A673 (cell line): ENCODE results near the gene FLNC. TPM values are rescaled to one million over a fixed set of nuclear protein-coding genes. Genes with fewer than 3 reads are reported as not detected.

Experiments
- BruUV-seq: library from RNA; stranded (reverse); fragments of 400-500 nt; replicated peaks from 2 replicates; lab custom pipeline; 2021; lab: Mats Ljungman, UMichigan
- CTCF ChIA-PET: fragments of 300-600 bp; sonication (Branson Sonifier 250); formaldehyde crosslinking; loops from one replicate; lab custom pipeline; 2022; ENCODE audit warnings: antibody characterized with exemption; lab: Charles Lee
- POLR2A ChIA-PET: fragments of 300-600 bp; sonication (Branson Sonifier 250); formaldehyde crosslinking; loops from one replicate; lab custom pipeline; 2022; ENCODE audit warnings: antibody characterized with exemption; ENCODE audit not compliant: low non-redundant PET; lab: Charles Lee
- DNase-seq: peaks from one replicate; pipeline ENCODE4 v3.0.0-alpha.2; 2015; ENCODE audit warnings: low spot score
- H3K27ac ChIP-seq: fragments of 200-600 bp; sonication (generic); 2 replicates; pipeline ENCODE4 v1.5.1; 2016; ENCODE audit warnings: mixed run types, low read depth, mild to moderate bottlenecking, mixed read lengths, antibody characterized with exemption, low read length; ENCODE audit not compliant: poor library complexity, severe bottlenecking
- H3K27me3 ChIP-seq: fragments of 200-600 bp; sonication (generic); replicated peaks from 2 replicates; pipeline ENCODE4 v1.6.1; 2017; ENCODE audit warnings: mixed run types, low read depth, mild to moderate bottlenecking, mixed read lengths, antibody characterized with exemption, low read length; ENCODE audit not compliant: insufficient read depth, poor library complexity
- H3K36me3 ChIP-seq: fragments of 200-600 bp; sonication (generic); 2 replicates; pipeline ENCODE4 v1.6.1; 2016; ENCODE audit warnings: mixed run types, mild to moderate bottlenecking, mixed read lengths, antibody characterized with exemption, low read length; ENCODE audit not compliant: insufficient read depth, poor library complexity, severe bottlenecking
- H3K4me1 ChIP-seq: fragments of 200-600 bp; sonication (generic); 2 replicates; pipeline ENCODE4 v1.6.1; 2017; ENCODE audit warnings: mixed run types, mild to moderate bottlenecking, mixed read lengths, antibody characterized with exemption, low read length; ENCODE audit not compliant: insufficient read depth, poor library complexity, severe bottlenecking
- H3K4me3 ChIP-seq: fragments of 200-600 bp; sonication (generic); 2 replicates; pipeline ENCODE4 v1.5.1; 2016; ENCODE audit warnings: low read depth, mixed run types, mild to moderate bottlenecking, mixed read lengths, low read length; ENCODE audit not compliant: poor library complexity, severe bottlenecking
- H3K9me3 ChIP-seq: fragments of 200-600 bp; sonication (generic); 2 replicates; pipeline ENCODE4 v1.6.1; 2016; ENCODE audit warnings: mixed run types, low read depth, mild to moderate bottlenecking, mixed read lengths, antibody characterized with exemption, low read length; ENCODE audit not compliant: poor library complexity, severe bottlenecking
- CTCF ChIP-seq: fragments of 300-800, 200-600 bp; sonication (generic); conservative IDR thresholded peaks from 2 replicates; pipeline ENCODE4 v1.5.1; 2017; ENCODE audit warnings: low read depth, mild to moderate bottlenecking, antibody characterized with exemption, low read length, moderate library complexity, mixed read lengths
- EZH2 ChIP-seq: fragments of 200-600 bp; sonication (generic); IDR thresholded peaks from 2 replicates; pipeline ENCODE4 v1.6.1; 2017; ENCODE audit warnings: borderline replicate concordance, low read depth, mild to moderate bottlenecking, mixed read lengths, antibody characterized with exemption, low read length; ENCODE audit not compliant: poor library complexity, severe bottlenecking
- intact Hi-C: fragments of 100-400 bp; cut with micrococcal nuclease; formaldehyde crosslinking; loops from one replicate; pipeline ENCODE4 v1.10.0; 2022; ENCODE audit not compliant: unreplicated experiment
- total RNA-seq: library from RNA; stranded (reverse); gene quantifications from 2 replicates; pipeline ENCODE4 v1.2.3, GENCODE V29; 2021

The FLNC gene
- total RNA-seq, 1 experiment from 2014 or later: 6.5 TPM

DNA sequence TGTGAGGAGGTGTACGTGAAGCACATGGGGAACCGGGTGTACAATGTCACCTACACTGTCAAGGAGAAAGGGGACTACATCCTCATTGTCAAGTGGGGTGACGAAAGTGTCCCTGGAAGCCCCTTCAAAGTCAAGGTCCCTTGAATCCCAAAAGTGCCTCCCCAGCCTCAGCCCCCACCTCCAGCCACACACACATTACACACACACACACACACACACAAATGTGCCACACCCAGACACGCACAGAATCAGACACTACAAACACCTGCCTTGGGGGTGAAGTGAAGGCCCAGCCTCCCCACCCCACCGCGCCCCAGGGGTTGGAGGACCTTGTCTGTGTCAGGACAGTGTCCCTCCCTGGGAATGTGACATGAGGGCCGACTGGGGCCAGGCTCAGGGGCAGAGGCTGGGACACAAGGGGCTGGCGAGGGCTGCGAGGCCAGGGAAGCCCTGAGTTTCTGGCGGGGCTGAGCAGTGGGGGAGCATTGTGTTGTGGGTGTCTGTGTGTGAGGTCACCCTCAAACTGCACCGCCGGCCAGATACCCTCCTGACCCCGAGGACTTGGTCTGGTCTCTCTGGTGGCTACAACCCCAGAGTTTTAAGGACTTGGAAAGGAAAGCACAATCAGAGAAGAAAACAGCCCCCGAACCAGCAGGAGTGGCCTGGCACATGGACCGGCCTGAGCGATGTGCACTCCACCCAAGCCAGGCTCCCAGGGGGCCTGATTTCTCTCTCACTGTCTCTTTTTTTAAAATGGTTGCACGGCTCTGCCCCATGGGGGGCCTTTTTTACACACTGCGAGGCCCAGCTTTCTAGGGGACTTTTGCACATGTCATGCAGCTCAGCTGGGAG is 28.4 kb downstream of the FLNC start:
- H3K36me3 ChIP-seq: no peaks in the 10 kb centered on the region
- CTCF ChIA-PET: no interaction called here
- intact Hi-C loops: no loop called here
- H3K4me3 ChIP-seq: no peak overlapping the region
- TF ChIP-seq CTCF: no peak
- TF ChIP-seq EZH2: no peak
- no peak overlapping the region for H3K27ac ChIP-seq
- H3K4me1 ChIP-seq: peaks cover under 1% of the 10 kb centered on the region
- BruUV-seq: no TSS peak
- no peaks in the 10 kb centered on the region for H3K9me3 ChIP-seq
- DNase-seq: no peak
- no peaks in the 10 kb centered on the region for H3K27me3 ChIP-seq
- POLR2A ChIA-PET: no interaction called here

- TF ChIP-seq CTCF: no peak
- no TSS peak for BruUV-seq
- CTCF ChIA-PET: interaction anchor here (0.6 kb wide), 1 partner anchor 502 kb away, joined by 3 read pairs; no protein-coding TSS in a partner anchor
- intact Hi-C loops: no loop called here
- Histone ChIP-seq H3K4me1 (peaks cover 4% of the 10 kb centered on the region), H3K36me3 (no peaks in the 10 kb centered on the region), H3K4me3 (no peak overlapping the region), H3K27me3 (no peaks in the 10 kb centered on the region), H3K27ac (no peak overlapping the region), H3K9me3 (no peaks in the 10 kb centered on the region)
- POLR2A ChIA-PET: no interaction called here
- no peak for DNase-seq
Observed at GRCh38 chr7:128859232-128860157, 29.3 kb downstream of the FLNC start.

GRCh38 chr7:128860158-128861073 is 30.2 kb downstream of the FLNC start:
- ChIA-PET CTCF (interaction anchor here (0.6 to 0.9 kb wide), 2 partner anchors 231 to 503 kb away, joined by 3 to 5 read pairs; no protein-coding TSS in a partner anchor), POLR2A (no interaction called here)
- TF ChIP-seq CTCF: no peak
- no peak for TF ChIP-seq EZH2
- BruUV-seq: no TSS peak
- H3K4me3 ChIP-seq: no peak overlapping the region
- DNase-seq: no peak
- no peaks in the 10 kb centered on the region for H3K36me3 ChIP-seq
- H3K9me3 ChIP-seq: no peaks in the 10 kb centered on the region
- intact Hi-C loops: no loop called here
- H3K27ac ChIP-seq: no peak overlapping the region
- H3K4me1 ChIP-seq: peaks cover 4% of the 10 kb centered on the region
- H3K27me3 ChIP-seq: no peaks in the 10 kb centered on the region
